AG10803 (cell line): ENCODE data around the gene MYO1B.
A peak's percentile ranks its signal among the peaks of the same experiment; 100 is the strongest.

Experiments
- DNase-seq: peaks from one replicate; pipeline ENCODE4 v3.0.0; 2010; ENCODE audit warnings: low read depth
- H3K4me3 ChIP-seq: 2 replicates; pipeline ENCODE4 v1.5.1; 2011; ENCODE audit warnings: mild to moderate bottlenecking, low read length, control low read depth
- TF ChIP-seq, protein P1 (sequence below): conservative IDR thresholded peaks from 2 replicates; pipeline ENCODE4 v1.5.1; 2011; ENCODE audit warnings: mild to moderate bottlenecking, low read length, control low read depth, inconsistent platforms

The MYO1B gene

DNA sequence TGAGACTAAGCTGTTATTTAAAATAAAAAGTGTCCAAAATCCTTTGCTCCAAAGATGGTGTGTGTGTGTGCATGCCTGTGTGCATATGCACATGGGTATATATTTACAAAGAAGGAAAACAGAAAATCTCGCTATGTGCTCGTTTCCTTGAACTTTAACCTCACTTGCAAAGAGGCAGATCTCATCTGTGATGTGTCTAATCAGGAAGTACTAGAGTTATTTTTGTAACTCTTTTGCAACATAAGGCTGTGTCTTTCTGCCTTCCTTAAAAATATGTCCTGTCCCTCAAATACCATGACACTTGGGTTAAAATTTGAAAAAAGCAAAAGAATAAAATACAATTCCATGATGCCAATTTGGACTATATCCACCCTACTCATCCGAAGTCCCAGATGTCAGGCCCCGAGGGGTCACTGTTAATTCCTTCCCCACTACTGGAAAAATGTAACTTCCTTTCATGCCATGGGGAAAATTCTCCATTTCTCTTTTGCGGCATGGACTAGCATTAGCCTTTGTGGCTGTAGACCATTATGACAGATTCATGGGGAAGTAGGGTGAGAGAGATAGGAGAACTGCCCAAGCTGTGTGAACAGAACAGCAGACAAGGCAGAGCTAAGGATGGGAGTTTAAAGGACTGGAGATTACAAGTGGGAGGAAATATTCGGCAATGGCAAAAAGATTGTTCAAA is 191.3 kb downstream of the MYO1B start:
- no peak overlapping the region for H3K4me3 ChIP-seq
- no peak for DNase-seq
- TF ChIP-seq, protein P1, sequence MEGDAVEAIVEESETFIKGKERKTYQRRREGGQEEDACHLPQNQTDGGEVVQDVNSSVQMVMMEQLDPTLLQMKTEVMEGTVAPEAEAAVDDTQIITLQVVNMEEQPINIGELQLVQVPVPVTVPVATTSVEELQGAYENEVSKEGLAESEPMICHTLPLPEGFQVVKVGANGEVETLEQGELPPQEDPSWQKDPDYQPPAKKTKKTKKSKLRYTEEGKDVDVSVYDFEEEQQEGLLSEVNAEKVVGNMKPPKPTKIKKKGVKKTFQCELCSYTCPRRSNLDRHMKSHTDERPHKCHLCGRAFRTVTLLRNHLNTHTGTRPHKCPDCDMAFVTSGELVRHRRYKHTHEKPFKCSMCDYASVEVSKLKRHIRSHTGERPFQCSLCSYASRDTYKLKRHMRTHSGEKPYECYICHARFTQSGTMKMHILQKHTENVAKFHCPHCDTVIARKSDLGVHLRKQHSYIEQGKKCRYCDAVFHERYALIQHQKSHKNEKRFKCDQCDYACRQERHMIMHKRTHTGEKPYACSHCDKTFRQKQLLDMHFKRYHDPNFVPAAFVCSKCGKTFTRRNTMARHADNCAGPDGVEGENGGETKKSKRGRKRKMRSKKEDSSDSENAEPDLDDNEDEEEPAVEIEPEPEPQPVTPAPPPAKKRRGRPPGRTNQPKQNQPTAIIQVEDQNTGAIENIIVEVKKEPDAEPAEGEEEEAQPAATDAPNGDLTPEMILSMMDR, result no peak

DNA sequence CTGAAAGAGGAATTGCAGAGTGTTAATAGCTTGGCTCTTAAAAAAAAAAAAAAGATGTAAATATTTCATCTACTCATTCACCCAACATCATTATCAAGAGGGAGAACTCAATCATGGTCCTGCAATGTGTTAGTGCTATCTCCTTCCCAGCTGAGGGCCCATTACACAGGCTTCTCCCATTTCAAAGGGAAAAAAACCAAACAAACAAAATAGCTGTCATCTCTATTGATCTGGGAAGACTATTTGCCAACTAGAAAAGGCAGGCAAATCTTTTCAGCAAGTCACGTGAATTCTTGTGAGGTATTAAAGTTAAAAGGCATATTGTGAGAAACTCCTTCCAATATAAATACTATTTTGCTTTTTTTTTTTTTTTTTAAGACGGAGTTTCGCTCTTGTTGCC is 194.3 kb downstream of the MYO1B start:
- no peak for DNase-seq
- no peak overlapping the region for H3K4me3 ChIP-seq
- TF ChIP-seq, protein P1, result no peak

DNA sequence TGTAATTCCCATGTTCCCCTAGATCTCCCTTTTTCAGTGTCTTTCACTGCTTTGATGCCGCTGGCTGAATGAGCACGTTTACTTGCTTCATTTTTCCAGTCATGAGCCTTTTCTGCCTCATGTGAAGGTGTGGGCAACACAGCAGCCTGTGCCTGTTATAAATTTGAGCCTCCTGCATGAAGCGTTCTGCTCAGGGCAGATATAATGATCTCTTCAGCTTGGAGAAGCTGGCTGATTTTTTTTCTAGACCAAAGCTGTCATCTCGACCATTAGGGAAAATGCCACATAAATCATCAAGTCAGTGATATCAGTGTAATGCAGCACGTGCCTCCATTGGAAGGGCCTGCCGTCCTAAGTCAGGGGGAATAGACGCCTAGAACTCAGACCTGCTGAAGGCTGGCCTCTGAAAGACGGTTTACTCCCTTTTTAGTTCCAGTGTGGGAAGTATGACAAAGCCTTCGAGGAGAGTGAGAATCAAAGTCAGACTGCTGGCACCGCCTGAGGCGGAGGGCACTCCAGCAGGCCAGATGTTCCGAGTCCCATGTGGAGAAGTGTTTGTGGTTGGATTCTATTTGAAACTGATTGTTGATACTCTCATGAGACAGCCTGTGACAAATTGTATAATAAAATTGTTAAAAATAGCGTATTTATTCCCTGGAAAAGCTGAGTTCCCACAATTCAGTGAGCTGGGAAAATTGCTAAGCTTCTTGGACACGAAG is 196.5 kb downstream of the MYO1B start:
- TF ChIP-seq, protein P1, result no peak
- peak; percentile 88 for DNase-seq
- no peak overlapping the region for H3K4me3 ChIP-seq

DNA sequence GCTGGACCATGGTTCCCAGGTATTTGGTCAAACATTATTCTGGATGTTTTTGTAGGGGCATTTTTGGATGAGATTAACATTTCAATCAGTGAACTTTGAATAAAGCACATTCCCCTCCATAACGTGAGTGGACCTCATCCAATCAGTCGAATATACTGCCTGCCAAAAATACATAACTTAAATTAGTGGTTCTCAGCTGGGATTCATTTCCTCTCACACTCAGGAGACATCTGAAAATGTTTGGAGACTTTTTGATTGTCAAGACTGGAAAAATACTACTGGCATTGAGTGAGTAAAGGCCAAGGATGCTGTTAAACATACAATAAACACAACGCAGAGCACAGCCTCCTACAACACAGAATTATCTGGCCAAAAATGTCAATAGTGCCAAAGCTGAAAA is 198.2 kb downstream of the MYO1B start:
- DNase-seq, result peak; percentile 47
- TF ChIP-seq, protein P1, result no peak
- H3K4me3 ChIP-seq, result no peak overlapping the region

DNA sequence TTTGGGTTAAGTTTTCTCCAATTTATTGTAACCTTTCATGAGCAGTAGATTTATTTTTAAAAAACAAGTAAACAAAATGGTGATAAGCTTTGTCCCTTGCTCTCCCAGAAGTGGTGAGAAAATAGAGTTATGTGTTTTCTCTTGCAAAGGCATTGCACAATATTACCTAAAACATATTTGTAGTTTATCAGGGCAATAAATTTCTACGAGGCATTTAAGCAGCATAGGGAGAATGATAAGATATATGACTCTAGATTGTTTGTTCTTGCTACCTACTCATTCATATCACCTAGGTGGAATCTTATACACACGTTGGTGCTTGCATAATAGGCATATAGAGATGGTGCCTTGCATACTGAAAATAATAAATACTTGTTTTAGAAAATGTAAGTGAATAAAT is 201.7 kb downstream of the MYO1B start:
- DNase-seq, result no peak
- H3K4me3 ChIP-seq, result no peak overlapping the region
- TF ChIP-seq, protein P1, result no peak

DNA sequence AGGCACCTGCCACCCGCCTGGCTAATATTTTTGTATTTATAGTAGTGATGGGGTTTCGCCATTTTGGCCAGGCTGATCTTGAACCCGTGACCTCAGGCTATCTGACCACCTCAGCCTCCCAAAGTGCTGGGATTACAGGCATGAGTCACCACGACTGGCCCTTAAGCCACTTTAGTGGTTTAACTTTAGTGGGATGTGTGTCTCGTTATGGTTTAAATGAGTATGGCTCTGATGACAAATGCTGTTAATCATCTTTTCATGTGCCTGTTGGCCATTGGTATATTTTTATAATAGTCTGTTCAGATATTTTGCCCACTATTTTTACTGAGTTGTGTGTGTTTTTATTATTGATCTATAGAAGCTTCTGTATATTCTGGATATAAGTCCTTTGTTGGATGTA is 205.9 kb downstream of the MYO1B start:
- DNase-seq, result no peak
- TF ChIP-seq, protein P1, result no peak
- H3K4me3 ChIP-seq, result no peak overlapping the region

- DNase-seq, result no peak
- TF ChIP-seq, protein P1, result no peak
- H3K4me3 ChIP-seq, result no peak overlapping the region
Measured at GRCh38 chr2:191452065-191452464, 206.9 kb downstream of the MYO1B start.
